ENCODE results near the gene HMGCLL1.

DNA sequence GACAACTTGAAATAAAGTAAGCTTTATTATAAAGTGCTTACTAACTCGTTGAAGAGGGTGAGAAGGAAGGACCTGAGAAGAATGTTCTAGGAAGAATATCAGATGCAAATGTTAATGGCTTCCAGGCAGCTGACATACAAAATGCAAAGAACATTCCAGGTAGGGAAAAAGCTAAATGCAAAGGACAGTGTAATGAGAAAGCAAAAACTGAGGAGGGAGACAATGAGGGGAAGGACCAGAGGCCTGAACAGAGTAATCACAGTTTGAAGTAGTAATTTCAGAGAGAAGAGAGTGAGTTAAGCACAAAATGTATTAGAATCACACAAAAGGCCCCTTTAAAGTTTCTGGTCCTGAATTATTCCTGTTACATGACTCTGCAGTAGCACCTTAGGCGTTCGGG is 81.3 kb downstream of the HMGCLL1 start:
- TF ChIP-seq, protein P1, sequence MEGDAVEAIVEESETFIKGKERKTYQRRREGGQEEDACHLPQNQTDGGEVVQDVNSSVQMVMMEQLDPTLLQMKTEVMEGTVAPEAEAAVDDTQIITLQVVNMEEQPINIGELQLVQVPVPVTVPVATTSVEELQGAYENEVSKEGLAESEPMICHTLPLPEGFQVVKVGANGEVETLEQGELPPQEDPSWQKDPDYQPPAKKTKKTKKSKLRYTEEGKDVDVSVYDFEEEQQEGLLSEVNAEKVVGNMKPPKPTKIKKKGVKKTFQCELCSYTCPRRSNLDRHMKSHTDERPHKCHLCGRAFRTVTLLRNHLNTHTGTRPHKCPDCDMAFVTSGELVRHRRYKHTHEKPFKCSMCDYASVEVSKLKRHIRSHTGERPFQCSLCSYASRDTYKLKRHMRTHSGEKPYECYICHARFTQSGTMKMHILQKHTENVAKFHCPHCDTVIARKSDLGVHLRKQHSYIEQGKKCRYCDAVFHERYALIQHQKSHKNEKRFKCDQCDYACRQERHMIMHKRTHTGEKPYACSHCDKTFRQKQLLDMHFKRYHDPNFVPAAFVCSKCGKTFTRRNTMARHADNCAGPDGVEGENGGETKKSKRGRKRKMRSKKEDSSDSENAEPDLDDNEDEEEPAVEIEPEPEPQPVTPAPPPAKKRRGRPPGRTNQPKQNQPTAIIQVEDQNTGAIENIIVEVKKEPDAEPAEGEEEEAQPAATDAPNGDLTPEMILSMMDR (conservative IDR thresholded peaks at IDR 0.05), result no peak
- no peak for TF ChIP-seq EZH2 (IDR thresholded peaks at IDR 0.05; ENCODE audit: low read depth)

Measured in PC-9 (cell line).